ENCODE results near the gene RANBP10.

DNA sequence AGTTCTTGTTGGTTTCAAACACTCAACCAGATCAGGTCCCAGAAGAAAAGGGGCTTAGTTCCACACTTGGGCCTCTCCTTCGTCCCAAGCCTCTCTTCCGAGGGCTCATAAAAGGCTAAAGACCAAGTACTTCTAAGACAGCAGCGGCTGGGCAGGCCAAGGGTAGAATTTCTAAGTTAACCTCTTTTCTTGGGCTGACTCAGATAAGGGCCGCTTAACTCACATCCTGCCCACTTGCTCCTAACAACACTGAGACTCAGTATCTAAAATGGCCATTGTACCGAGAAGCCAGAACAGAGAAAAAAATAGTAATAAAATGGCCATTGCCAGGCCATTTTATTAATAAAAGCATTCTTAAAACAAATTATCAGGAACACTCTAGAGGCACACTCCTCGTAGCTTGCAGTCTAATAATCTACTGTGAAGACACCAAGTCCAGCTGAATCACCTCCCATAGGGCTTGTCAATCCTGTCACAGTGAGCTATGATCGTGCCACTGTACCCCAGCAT, 42.1 kb downstream of the RANBP10 start:
- no peak for TF ChIP-seq ZNF629 (CRISPR knock-in tag; conservative IDR thresholded peaks at IDR 0.05)
- TF ChIP-seq TCF7L2 (IDR thresholded peaks at IDR 0.05; ENCODE audit: low read depth, low read length): no peak
- TF ChIP-seq, protein P1, sequence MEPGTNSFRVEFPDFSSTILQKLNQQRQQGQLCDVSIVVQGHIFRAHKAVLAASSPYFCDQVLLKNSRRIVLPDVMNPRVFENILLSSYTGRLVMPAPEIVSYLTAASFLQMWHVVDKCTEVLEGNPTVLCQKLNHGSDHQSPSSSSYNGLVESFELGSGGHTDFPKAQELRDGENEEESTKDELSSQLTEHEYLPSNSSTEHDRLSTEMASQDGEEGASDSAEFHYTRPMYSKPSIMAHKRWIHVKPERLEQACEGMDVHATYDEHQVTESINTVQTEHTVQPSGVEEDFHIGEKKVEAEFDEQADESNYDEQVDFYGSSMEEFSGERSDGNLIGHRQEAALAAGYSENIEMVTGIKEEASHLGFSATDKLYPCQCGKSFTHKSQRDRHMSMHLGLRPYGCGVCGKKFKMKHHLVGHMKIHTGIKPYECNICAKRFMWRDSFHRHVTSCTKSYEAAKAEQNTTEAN (CRISPR knock-in tag; conservative IDR thresholded peaks at IDR 0.05): no peak
- TF ChIP-seq SMARCC2 (IDR thresholded peaks at IDR 0.05): no peak
- no peak for TF ChIP-seq SRSF1 (optimal IDR thresholded peaks at IDR 0.05; ENCODE audit: low read depth, low read length)
- TF ChIP-seq, protein P2, sequence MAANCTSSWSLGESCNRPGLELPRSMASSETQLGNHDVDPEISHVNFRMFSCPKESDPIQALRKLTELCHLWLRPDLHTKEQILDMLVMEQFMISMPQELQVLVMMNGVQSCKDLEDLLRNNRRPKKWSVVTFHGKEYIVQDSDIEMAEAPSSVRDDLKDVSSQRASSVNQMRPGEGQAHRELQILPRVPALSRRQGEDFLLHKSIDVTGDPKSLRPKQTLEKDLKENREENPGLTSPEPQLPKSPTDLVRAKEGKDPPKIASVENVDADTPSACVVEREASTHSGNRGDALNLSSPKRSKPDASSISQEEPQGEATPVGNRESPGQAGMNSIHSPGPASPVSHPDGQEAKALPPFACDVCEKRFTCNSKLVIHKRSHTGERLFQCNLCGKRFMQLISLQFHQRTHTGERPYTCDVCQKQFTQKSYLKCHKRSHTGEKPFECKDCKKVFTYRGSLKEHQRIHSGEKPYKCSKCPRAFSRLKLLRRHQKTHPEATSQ (CRISPR knock-in tag; IDR thresholded peaks at IDR 0.05; ENCODE audit: borderline replicate concordance): no peak
- TF ChIP-seq, protein P3, sequence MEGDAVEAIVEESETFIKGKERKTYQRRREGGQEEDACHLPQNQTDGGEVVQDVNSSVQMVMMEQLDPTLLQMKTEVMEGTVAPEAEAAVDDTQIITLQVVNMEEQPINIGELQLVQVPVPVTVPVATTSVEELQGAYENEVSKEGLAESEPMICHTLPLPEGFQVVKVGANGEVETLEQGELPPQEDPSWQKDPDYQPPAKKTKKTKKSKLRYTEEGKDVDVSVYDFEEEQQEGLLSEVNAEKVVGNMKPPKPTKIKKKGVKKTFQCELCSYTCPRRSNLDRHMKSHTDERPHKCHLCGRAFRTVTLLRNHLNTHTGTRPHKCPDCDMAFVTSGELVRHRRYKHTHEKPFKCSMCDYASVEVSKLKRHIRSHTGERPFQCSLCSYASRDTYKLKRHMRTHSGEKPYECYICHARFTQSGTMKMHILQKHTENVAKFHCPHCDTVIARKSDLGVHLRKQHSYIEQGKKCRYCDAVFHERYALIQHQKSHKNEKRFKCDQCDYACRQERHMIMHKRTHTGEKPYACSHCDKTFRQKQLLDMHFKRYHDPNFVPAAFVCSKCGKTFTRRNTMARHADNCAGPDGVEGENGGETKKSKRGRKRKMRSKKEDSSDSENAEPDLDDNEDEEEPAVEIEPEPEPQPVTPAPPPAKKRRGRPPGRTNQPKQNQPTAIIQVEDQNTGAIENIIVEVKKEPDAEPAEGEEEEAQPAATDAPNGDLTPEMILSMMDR (CRISPR knock-in tag; IDR thresholded peaks at IDR 0.05): no peak
- TF ChIP-seq POGZ (CRISPR knock-in tag; IDR thresholded peaks at IDR 0.05): no peak
- TF ChIP-seq ZNF12 (CRISPR knock-in tag; IDR thresholded peaks at IDR 0.05): no peak
- TF ChIP-seq, protein P4, sequence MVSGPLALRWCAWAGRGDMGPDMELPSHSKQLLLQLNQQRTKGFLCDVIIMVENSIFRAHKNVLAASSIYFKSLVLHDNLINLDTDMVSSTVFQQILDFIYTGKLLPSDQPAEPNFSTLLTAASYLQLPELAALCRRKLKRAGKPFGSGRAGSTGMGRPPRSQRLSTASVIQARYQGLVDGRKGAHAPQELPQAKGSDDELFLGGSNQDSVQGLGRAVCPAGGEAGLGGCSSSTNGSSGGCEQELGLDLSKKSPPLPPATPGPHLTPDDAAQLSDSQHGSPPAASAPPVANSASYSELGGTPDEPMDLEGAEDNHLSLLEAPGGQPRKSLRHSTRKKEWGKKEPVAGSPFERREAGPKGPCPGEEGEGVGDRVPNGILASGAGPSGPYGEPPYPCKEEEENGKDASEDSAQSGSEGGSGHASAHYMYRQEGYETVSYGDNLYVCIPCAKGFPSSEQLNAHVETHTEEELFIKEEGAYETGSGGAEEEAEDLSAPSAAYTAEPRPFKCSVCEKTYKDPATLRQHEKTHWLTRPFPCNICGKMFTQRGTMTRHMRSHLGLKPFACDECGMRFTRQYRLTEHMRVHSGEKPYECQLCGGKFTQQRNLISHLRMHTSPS (CRISPR knock-in tag; IDR thresholded peaks at IDR 0.05; ENCODE audit: low read depth): no peak
- TF ChIP-seq, protein P5, sequence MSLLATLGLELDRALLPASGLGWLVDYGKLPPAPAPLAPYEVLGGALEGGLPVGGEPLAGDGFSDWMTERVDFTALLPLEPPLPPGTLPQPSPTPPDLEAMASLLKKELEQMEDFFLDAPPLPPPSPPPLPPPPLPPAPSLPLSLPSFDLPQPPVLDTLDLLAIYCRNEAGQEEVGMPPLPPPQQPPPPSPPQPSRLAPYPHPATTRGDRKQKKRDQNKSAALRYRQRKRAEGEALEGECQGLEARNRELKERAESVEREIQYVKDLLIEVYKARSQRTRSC (CRISPR knock-in tag; IDR thresholded peaks at IDR 0.05; ENCODE audit: low read depth): no peak

All from HepG2 (cell line).